HG02981 (cell line): ENCODE data around the gene TMEM203.

Source experiments
- ATAC-seq: cut with Tn5 transposase; IDR thresholded peaks from one replicate; pipeline ENCODE4 v1.9.1; 2021; ENCODE audit warnings: mild to moderate bottlenecking, moderate library complexity; ENCODE audit not compliant: unreplicated experiment

TMEM203 gene

GRCh38 chr9:137182836-137183235 is 22.6 kb downstream of the TMEM203 start:
- no peak for ATAC-seq

- ATAC-seq, result no peak
These were observed 23.8 kb downstream of the TMEM203 start for GRCh38 chr9:137181680-137182079.

- no peak for ATAC-seq
These were observed 25.0 kb downstream of the TMEM203 start for GRCh38 chr9:137180491-137180890.

GRCh38 chr9:137179761-137180160 is 25.7 kb downstream of the TMEM203 start:
- ATAC-seq, result no peak

- ATAC-seq, result no peak
These were observed 26.4 kb downstream of the TMEM203 start for GRCh38 chr9:137178939-137179630.

GRCh38 chr9:137178201-137178938 is 27.1 kb downstream of the TMEM203 start:
- no peak for ATAC-seq

- ATAC-seq, result no peak
These were observed 28.9 kb downstream of the TMEM203 start for GRCh38 chr9:137176302-137177182.

GRCh38 chr9:137175345-137175961 is 30.0 kb downstream of the TMEM203 start:
- ATAC-seq, result no peak

- no peak for ATAC-seq
These were observed 30.6 kb downstream of the TMEM203 start for GRCh38 chr9:137174722-137175293.

GRCh38 chr9:137173796-137174664 is 31.4 kb downstream of the TMEM203 start:
- no peak for ATAC-seq

GRCh38 chr9:137172901-137173795 is 32.3 kb downstream of the TMEM203 start:
- no peak for ATAC-seq

- no peak for ATAC-seq
These were observed 34.1 kb downstream of the TMEM203 start for GRCh38 chr9:137171149-137171900.

- ATAC-seq, result no peak
These were observed 34.8 kb downstream of the TMEM203 start for GRCh38 chr9:137170486-137171148.

- ATAC-seq, result no peak
These were observed 35.5 kb downstream of the TMEM203 start, which contains the start of gene LRRC26 for GRCh38 chr9:137169896-137170358. Gene LRRC26 (minus strand): TSS chr9:137170051. CDS start chr9:137169943, 108 bp downstream.

- no peak for ATAC-seq
These were observed 36.3 kb downstream of the TMEM203 start for GRCh38 chr9:137168904-137169856.

GRCh38 chr9:137168573-137168903 is 36.9 kb downstream of the TMEM203 start:
- ATAC-seq, result no peak
